Caco-2 (cell line): Measurements from ENCODE around the gene FNDC3B. TPM values are rescaled to one million over a fixed set of nuclear protein-coding genes. Genes with fewer than 3 reads are reported as not detected.

Experiments used
- BruUV-seq: library from RNA; stranded (reverse); fragments of 400-500 nt; replicated peaks from 2 replicates; lab custom pipeline; 2021; lab: Mats Ljungman, UMichigan
- CTCF ChIA-PET: fragments of 300-600 bp; sonication (Branson Sonifier 250); formaldehyde crosslinking; loops from one replicate; lab custom pipeline; 2022; ENCODE audit warnings: antibody characterized with exemption; lab: Charles Lee
- POLR2A ChIA-PET: fragments of 300-600 bp; sonication (Branson Sonifier 250); formaldehyde crosslinking; loops from one replicate; lab custom pipeline; 2022; ENCODE audit warnings: antibody characterized with exemption; lab: Charles Lee
- DNase-seq, 2 experiments: peaks; one replicate each; pipeline versions ENCODE4 v3.0.0 to v3.0.0-alpha.2; 2020 to 2022
- H3K27me3 ChIP-seq: replicated peaks from 2 replicates; pipeline ENCODE4 v1.6.0; 2011; ENCODE audit warnings: low read length; ENCODE audit not compliant: control insufficient read depth, insufficient read depth
- H3K36me3 ChIP-seq: 2 replicates; pipeline ENCODE4 v1.5.1; 2011; ENCODE audit warnings: low read length; ENCODE audit not compliant: control insufficient read depth, insufficient read depth
- H3K4me1 ChIP-seq: fragments of 250-450 bp; sonication (Bioruptor Pico); 2 replicates; pipeline ENCODE4 v1.5.1; 2020; ENCODE audit warnings: mild to moderate bottlenecking
- H3K4me3 ChIP-seq: 2 replicates; pipeline ENCODE4 v1.5.1; 2011; ENCODE audit warnings: low read depth, mild to moderate bottlenecking, control low read depth, low read length
- H3K9me3 ChIP-seq: fragments of 250-450 bp; sonication (Bioruptor Pico); 2 replicates; pipeline ENCODE4 v1.5.1; 2020; ENCODE audit warnings: mild to moderate bottlenecking, moderate library complexity
- H3K27ac Mint-ChIP-seq: one replicate; pipeline ENCODE4 v1.8.0; 2022; ENCODE audit warnings: mixed read lengths; ENCODE audit not compliant: unreplicated experiment
- H3K27me3 Mint-ChIP-seq: one replicate; pipeline ENCODE4 v1.8.0; 2022; ENCODE audit warnings: mixed read lengths; ENCODE audit not compliant: insufficient read depth, unreplicated experiment
- H3K36me3 Mint-ChIP-seq: one replicate; pipeline ENCODE4 v1.8.0; 2022; ENCODE audit warnings: mild to moderate bottlenecking, mixed read lengths; ENCODE audit not compliant: insufficient read depth, unreplicated experiment
- H3K4me1 Mint-ChIP-seq: one replicate; pipeline ENCODE4 v1.8.0; 2022; ENCODE audit warnings: low read depth, mixed read lengths; ENCODE audit not compliant: unreplicated experiment
- H3K4me3 Mint-ChIP-seq: one replicate; pipeline ENCODE4 v1.8.0; 2022; ENCODE audit warnings: mild to moderate bottlenecking, moderate library complexity, mixed read lengths; ENCODE audit not compliant: unreplicated experiment
- H3K9me3 Mint-ChIP-seq: one replicate; pipeline ENCODE4 v1.8.0; 2022; ENCODE audit warnings: mixed read lengths; ENCODE audit not compliant: unreplicated experiment
- CTCF ChIP-seq, 2 experiments: fragments of 200-600 bp in 1 of 2; IDR thresholded peaks; 1 replicate in 1 of 2; 2 replicates in 1 of 2; pipeline versions ENCODE4 v1.5.1 to v1.8.0; 2011 to 2022; ENCODE audit warnings: antibody characterized with exemption in 1 of 2, control low read depth in 1 of 2, inconsistent platforms in 1 of 2, low read depth in 1 of 2, low read length in 1 of 2, mild to moderate bottlenecking in 1 of 2, moderate library complexity in 1 of 2; ENCODE audit not compliant: insufficient read depth in 1 of 2, severe bottlenecking in 1 of 2, unreplicated experiment in 1 of 2
- intact Hi-C: fragments of 100-400 bp; cut with micrococcal nuclease; formaldehyde crosslinking; loops from one replicate; pipeline ENCODE4 v1.10.0; 2022; ENCODE audit not compliant: unreplicated experiment
- total RNA-seq: library from RNA; stranded (reverse); gene quantifications from 2 replicates; pipeline ENCODE4 v1.2.3, GENCODE V29; 2022

Gene FNDC3B
- total RNA-seq, 1 experiment from 2014 or later = 59.8 TPM

- Mint-ChIP-seq H3K27ac (no peak overlapping the region), H3K27me3 (no peaks in the 10 kb centered on the region), H3K4me1 (no peaks in the 10 kb centered on the region), H3K9me3 (no peaks in the 10 kb centered on the region), H3K4me3 (no peak overlapping the region), H3K36me3 (peaks cover 60% of the 10 kb centered on the region)
- POLR2A ChIA-PET = no interaction called here
- no peak for DNase-seq
- intact Hi-C loops = loop anchor here (1.0 kb wide), 1 partner anchor 117 kb away; no protein-coding TSS in a partner anchor
- no peaks in the 10 kb centered on the region; the same call in 1 of the 2 replicates for H3K36me3 ChIP-seq
- H3K27me3 ChIP-seq = no peaks in the 10 kb centered on the region
- H3K4me1 ChIP-seq = no peaks in the 10 kb centered on the region
- no TSS peak for BruUV-seq
- no peaks in the 10 kb centered on the region for H3K9me3 ChIP-seq
- TF ChIP-seq CTCF (IDR thresholded peaks at IDR 0.05; ENCODE audit: insufficient read depth in 1 of 2, low read depth in 1 of 2, low read length in 1 of 2, severe bottlenecking in 1 of 2, unreplicated experiment in 1 of 2) = no peak
- no peak overlapping the region for H3K4me3 ChIP-seq
- CTCF ChIA-PET = no interaction called here
Observed at GRCh38 chr3:172359996-172360395, 320.6 kb downstream of the FNDC3B start.

- intact Hi-C loops = no loop called here
- CTCF ChIA-PET = no interaction called here
Observed at GRCh38 chr3:172362583-172362982, 323.2 kb downstream of the FNDC3B start.

GRCh38 chr3:172364374-172365027 is 325.1 kb downstream of the FNDC3B start:
- Mint-ChIP-seq H3K36me3 (peaks cover 61% of the 10 kb centered on the region), H3K4me1 (no peaks in the 10 kb centered on the region), H3K9me3 (no peaks in the 10 kb centered on the region), H3K27me3 (no peaks in the 10 kb centered on the region), H3K4me3 (no peak overlapping the region), H3K27ac (no peak overlapping the region)
- no peak for DNase-seq
- H3K27me3 ChIP-seq = no peaks in the 10 kb centered on the region
- no peaks in the 10 kb centered on the region for H3K4me1 ChIP-seq
- ChIA-PET CTCF (no interaction called here), POLR2A (no interaction called here)
- H3K4me3 ChIP-seq = no peak overlapping the region
- no peak for TF ChIP-seq CTCF (IDR thresholded peaks at IDR 0.05; ENCODE audit: insufficient read depth in 1 of 2, low read depth in 1 of 2, low read length in 1 of 2, severe bottlenecking in 1 of 2, unreplicated experiment in 1 of 2)
- H3K36me3 ChIP-seq = no peaks in the 10 kb centered on the region; the same call in 1 of the 2 replicates
- intact Hi-C loops = no loop called here
- H3K9me3 ChIP-seq = no peaks in the 10 kb centered on the region
- no TSS peak for BruUV-seq

More at GRCh38 chr3:172362583-172362982, 323.2 kb downstream of the FNDC3B start:
- BruUV-seq = no TSS peak
- Mint-ChIP-seq H3K4me1 (no peaks in the 10 kb centered on the region), H3K4me3 (no peak overlapping the region), H3K9me3 (no peaks in the 10 kb centered on the region), H3K27me3 (no peaks in the 10 kb centered on the region), H3K27ac (no peak overlapping the region), H3K36me3 (peaks cover 52% of the 10 kb centered on the region)
- TF ChIP-seq CTCF (IDR thresholded peaks at IDR 0.05; ENCODE audit: insufficient read depth in 1 of 2, low read depth in 1 of 2, low read length in 1 of 2, severe bottlenecking in 1 of 2, unreplicated experiment in 1 of 2) = no peak
- DNase-seq = no peak
- H3K4me3 ChIP-seq = no peak overlapping the region
- no peaks in the 10 kb centered on the region for H3K4me1 ChIP-seq
- no peaks in the 10 kb centered on the region for H3K9me3 ChIP-seq
- H3K36me3 ChIP-seq = no peaks in the 10 kb centered on the region; the same call in 1 of the 2 replicates
- POLR2A ChIA-PET = no interaction called here
- no peaks in the 10 kb centered on the region for H3K27me3 ChIP-seq
